HCT116 (cell line): ENCODE measurements around the gene PTS.

ENCODE experiments used
- EZH2phosphoT487 ChIP-seq: fragments of 200-600 bp; IDR thresholded peaks from 2 replicates; pipeline ENCODE4 v1.6.1; 2018; ENCODE audit warnings: antibody characterized with exemption, borderline replicate concordance
- REST ChIP-seq: IDR thresholded peaks from 2 replicates; pipeline ENCODE4 v1.6.1; 2012; ENCODE audit warnings: low read depth
- TF ChIP-seq, protein P1 (sequence below), 3 experiments: fragments of 200-600 bp in 1 of 3; sonication (generic) in 1 of 3; IDR thresholded peaks in 2 of 3; conservative IDR thresholded peaks in 1 of 3; 2 replicates each; pipeline ENCODE4 v1.5.1; 2012 to 2017; ENCODE audit warnings: low read depth in 2 of 3, low read length in 2 of 3, antibody characterized with exemption in 1 of 3, borderline replicate concordance in 1 of 3, control low read depth in 1 of 3, mild to moderate bottlenecking in 1 of 3, mixed read lengths in 1 of 3, mixed run types in 1 of 3, moderate library complexity in 1 of 3; ENCODE audit not compliant: insufficient read depth in 1 of 3

GRCh38 chr11:112178936-112179335, 47.3 kb upstream of the PTS start:
- TF ChIP-seq, protein P1, sequence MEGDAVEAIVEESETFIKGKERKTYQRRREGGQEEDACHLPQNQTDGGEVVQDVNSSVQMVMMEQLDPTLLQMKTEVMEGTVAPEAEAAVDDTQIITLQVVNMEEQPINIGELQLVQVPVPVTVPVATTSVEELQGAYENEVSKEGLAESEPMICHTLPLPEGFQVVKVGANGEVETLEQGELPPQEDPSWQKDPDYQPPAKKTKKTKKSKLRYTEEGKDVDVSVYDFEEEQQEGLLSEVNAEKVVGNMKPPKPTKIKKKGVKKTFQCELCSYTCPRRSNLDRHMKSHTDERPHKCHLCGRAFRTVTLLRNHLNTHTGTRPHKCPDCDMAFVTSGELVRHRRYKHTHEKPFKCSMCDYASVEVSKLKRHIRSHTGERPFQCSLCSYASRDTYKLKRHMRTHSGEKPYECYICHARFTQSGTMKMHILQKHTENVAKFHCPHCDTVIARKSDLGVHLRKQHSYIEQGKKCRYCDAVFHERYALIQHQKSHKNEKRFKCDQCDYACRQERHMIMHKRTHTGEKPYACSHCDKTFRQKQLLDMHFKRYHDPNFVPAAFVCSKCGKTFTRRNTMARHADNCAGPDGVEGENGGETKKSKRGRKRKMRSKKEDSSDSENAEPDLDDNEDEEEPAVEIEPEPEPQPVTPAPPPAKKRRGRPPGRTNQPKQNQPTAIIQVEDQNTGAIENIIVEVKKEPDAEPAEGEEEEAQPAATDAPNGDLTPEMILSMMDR (IDR thresholded peaks at IDR 0.05 in 2 of 3, conservative IDR thresholded peaks at IDR 0.05 in 1 of 3; ENCODE audit: borderline replicate concordance in 1 of 3, insufficient read depth in 1 of 3, low read depth in 2 of 3, low read length in 2 of 3): no peak
- TF ChIP-seq REST (no peak), EZH2phosphoT487 (no peak)
